ENCODE results near the gene AMER1.

GRCh38 chrX:64230123-64230970 lies 24.8 kb upstream of the AMER1 start, which contains the start of gene ASB12:
- TF ChIP-seq CTCF (IDR thresholded peaks at IDR 0.05; ENCODE audit: insufficient read depth, low read length, poor library complexity, severe bottlenecking) = no peak
- TF ChIP-seq EZH2phosphoT487 (conservative IDR thresholded peaks at IDR 0.05; ENCODE audit: low read length) = no peak
